Mesenchymal stem cell (in vitro differentiated cells and primary cell): ENCODE data around the gene IFT122.

Experiments
- DNase-seq: peaks from one replicate; pipeline ENCODE4 v3.0.0-alpha.2; 2013
- H2AFZ ChIP-seq: one replicate; pipeline ENCODE4 v1.6.1; 2013; ENCODE audit warnings: low read depth, mild to moderate bottlenecking, control low read depth, inconsistent platforms, low read length, moderate library complexity
- H2AK5ac ChIP-seq: 2 replicates; pipeline ENCODE4 v1.6.1; 2013; ENCODE audit warnings: low read length, moderate library complexity, mild to moderate bottlenecking, inconsistent platforms; ENCODE audit not compliant: severe bottlenecking
- H2BK120ac ChIP-seq: one replicate; pipeline ENCODE4 v1.6.1; 2013; ENCODE audit warnings: low read depth, mild to moderate bottlenecking, inconsistent platforms, low read length, moderate library complexity
- H2BK12ac ChIP-seq, 2 experiments: one replicate each; pipeline ENCODE4 v1.6.1; 2013; ENCODE audit warnings: inconsistent platforms in 2 of 2, low read length in 2 of 2, mild to moderate bottlenecking in 2 of 2, moderate library complexity in 2 of 2, control low read depth in 1 of 2
- H2BK15ac ChIP-seq: one replicate; pipeline ENCODE4 v1.6.1; 2013; ENCODE audit warnings: mild to moderate bottlenecking, low read depth, inconsistent platforms; ENCODE audit not compliant: poor library complexity, severe bottlenecking
- H2BK5ac ChIP-seq: 2 replicates; pipeline ENCODE4 v1.6.1; 2013; ENCODE audit warnings: low read depth, mild to moderate bottlenecking, low read length, control low read depth, inconsistent platforms; ENCODE audit not compliant: poor library complexity, severe bottlenecking
- H3K14ac ChIP-seq, 2 experiments: one replicate each; pipeline ENCODE4 v1.6.1; 2013; ENCODE audit warnings: inconsistent platforms in 2 of 2, low read length in 2 of 2, control low read depth in 1 of 2, mild to moderate bottlenecking in 1 of 2, moderate library complexity in 1 of 2
- H3K18ac ChIP-seq, 2 experiments: one replicate each; pipeline ENCODE4 v1.6.1; 2013; ENCODE audit warnings: inconsistent platforms in 2 of 2, low read length in 2 of 2, control low read depth in 1 of 2, low read depth in 1 of 2, mild to moderate bottlenecking in 1 of 2
- H3K23ac ChIP-seq, 2 experiments: one replicate each; pipeline ENCODE4 v1.6.1; 2013; ENCODE audit warnings: inconsistent platforms in 2 of 2, low read length in 2 of 2, mild to moderate bottlenecking in 2 of 2, moderate library complexity in 2 of 2, control low read depth in 1 of 2
- H3K27ac ChIP-seq: 2 replicates; pipeline ENCODE4 v1.5.1; 2013; ENCODE audit warnings: mild to moderate bottlenecking, moderate library complexity, low read length, control low read depth, inconsistent platforms; ENCODE audit not compliant: poor library complexity, severe bottlenecking
- H3K27me3 ChIP-seq, 2 experiments: 2 replicates each; pipeline versions ENCODE4 v1.6.1 to v1.7.0; 2013; ENCODE audit warnings: low read length in 2 of 2, mild to moderate bottlenecking in 2 of 2, moderate library complexity in 2 of 2, control low read depth in 1 of 2, inconsistent platforms in 1 of 2; ENCODE audit not compliant: control insufficient read depth in 1 of 2, insufficient read depth in 1 of 2
- H3K36me3 ChIP-seq, 2 experiments: 2 replicates each; pipeline versions ENCODE4 v1.6.1 to v1.7.0; 2013; ENCODE audit warnings: low read length in 2 of 2, control low read depth in 1 of 2, inconsistent platforms in 1 of 2, low read depth in 1 of 2, mild to moderate bottlenecking in 1 of 2; ENCODE audit not compliant: insufficient read depth in 2 of 2, control insufficient read depth in 1 of 2
- H3K4ac ChIP-seq, 2 experiments: one replicate each; pipeline ENCODE4 v1.6.1; 2013; ENCODE audit warnings: inconsistent platforms in 2 of 2, low read length in 2 of 2, mild to moderate bottlenecking in 2 of 2, moderate library complexity in 2 of 2, control low read depth in 1 of 2, low read depth in 1 of 2
- H3K4me1 ChIP-seq: 2 replicates; pipeline ENCODE4 v1.6.1; 2013; ENCODE audit warnings: low read depth, low read length, control low read depth; ENCODE audit not compliant: control insufficient read depth, insufficient read depth
- H3K4me2 ChIP-seq: 2 replicates; pipeline ENCODE4 v1.6.1; 2013; ENCODE audit warnings: low read length, mild to moderate bottlenecking, inconsistent platforms; ENCODE audit not compliant: poor library complexity, severe bottlenecking
- H3K4me3 ChIP-seq, 2 experiments: 2 replicates each; pipeline versions ENCODE4 v1.5.1 to v1.7.0; 2013; ENCODE audit warnings: low read length in 2 of 2, mild to moderate bottlenecking in 2 of 2, control low read depth in 1 of 2, low read depth in 1 of 2; ENCODE audit not compliant: insufficient read depth in 1 of 2
- H3K79me1 ChIP-seq: replicated peaks from 2 replicates; pipeline ENCODE4 v1.6.1; 2013; ENCODE audit warnings: mild to moderate bottlenecking, control low read depth, low read length, inconsistent platforms; ENCODE audit not compliant: poor library complexity, severe bottlenecking
- H3K9ac ChIP-seq: 2 replicates; pipeline ENCODE4 v1.7.0; 2013; ENCODE audit warnings: mild to moderate bottlenecking, low read length, moderate library complexity
- H3K9me3 ChIP-seq: 2 replicates; pipeline ENCODE4 v1.7.0; 2013; ENCODE audit warnings: mild to moderate bottlenecking, low read length; ENCODE audit not compliant: control insufficient read depth
- H4K8ac ChIP-seq: one replicate; pipeline ENCODE4 v1.6.1; 2013; ENCODE audit warnings: inconsistent platforms, mild to moderate bottlenecking, low read length, moderate library complexity
- H4K91ac ChIP-seq: one replicate; pipeline ENCODE4 v1.6.1; 2013; ENCODE audit warnings: mild to moderate bottlenecking, low read length, inconsistent platforms
- WGBS: methylation state at CpG from one replicate; pipeline ENCODE4 v1.1.7; 2013; ENCODE audit warnings: mixed read lengths; 5-methylcytosine and 5-hydroxymethylcytosine counted together

The IFT122 gene

GRCh38 chr3:129559565-129560079, 119.6 kb downstream of the IFT122 start:
- Histone ChIP-seq H3K27me3 (no peaks in the 10 kb centered on the region), H3K4me1 (peaks cover 66% of the 10 kb centered on the region), H2BK12ac (peak overlapping the region; percentile 87 to 93), H3K9me3 (no peaks in the 10 kb centered on the region), H3K79me1 (peaks cover 4% of the 10 kb centered on the region), H2AK5ac (peak overlapping the region; percentile 45), H3K4ac (peak overlapping the region; percentile 76 to 93), H2BK5ac (no peak overlapping the region), H2BK120ac (peak overlapping the region; percentile 80), H3K4me3 (peak overlapping the region in 1 of 2 experiments; percentile 50), H3K18ac (peak overlapping the region; percentile 89 to 95), H3K36me3 (peaks cover 64 to 80% of the 10 kb centered on the region in 2 experiments), H3K27ac (peak overlapping the region; percentile 79), H2AFZ (no peak overlapping the region), H3K23ac (no peak overlapping the region), H4K8ac (peak overlapping the region; percentile 93), H4K91ac (peak overlapping the region; percentile 94), H2BK15ac (peak overlapping the region; percentile 88), H3K14ac (peak overlapping the region in 1 of 2 experiments; percentile 30), H3K4me2 (no peak overlapping the region), H3K9ac (peak overlapping the region; percentile 71)
- WGBS, result 91% methylated on average over 20 of the region's 20 CpGs
- no peak for DNase-seq

GRCh38 chr3:129560269-129560787, 120.3 kb downstream of the IFT122 start:
- peak overlapping the region; percentile 87 to 93 for H2BK12ac ChIP-seq
- peak; percentile 77 for DNase-seq
- peaks cover 4% of the 10 kb centered on the region for H3K79me1 ChIP-seq
- peak overlapping the region; percentile 71 for H3K9ac ChIP-seq
- no peaks in the 10 kb centered on the region for H3K9me3 ChIP-seq
- 63% methylated on average over 16 of the region's 16 CpGs for WGBS
- peak overlapping the region; percentile 36 for H2BK5ac ChIP-seq
- peak overlapping the region in 1 of 2 experiments; percentile 50 for H3K4me3 ChIP-seq
- peak overlapping the region; percentile 94 for H4K91ac ChIP-seq
- peak overlapping the region; percentile 45 for H2AK5ac ChIP-seq
- H3K4me2 ChIP-seq, result peak overlapping the region; percentile 45
- H2BK15ac ChIP-seq, result peak overlapping the region; percentile 66
- peak overlapping the region in 1 of 2 experiments; percentile 71 for H3K14ac ChIP-seq
- H2BK120ac ChIP-seq, result peak overlapping the region; percentile 80
- peaks cover 67 to 83% of the 10 kb centered on the region in 2 experiments for H3K36me3 ChIP-seq
- peaks cover 64% of the 10 kb centered on the region for H3K4me1 ChIP-seq
- peak overlapping the region; percentile 75 to 93 for H3K4ac ChIP-seq
- peak overlapping the region; percentile 79 for H3K27ac ChIP-seq
- H4K8ac ChIP-seq, result peak overlapping the region; percentile 93
- peak overlapping the region in 1 of 2 experiments; percentile 46 for H3K23ac ChIP-seq
- H3K18ac ChIP-seq, result peak overlapping the region; percentile 89 to 95
- H3K27me3 ChIP-seq, result no peaks in the 10 kb centered on the region
- no peak overlapping the region for H2AFZ ChIP-seq

- peak overlapping the region; percentile 29 for H3K4me2 ChIP-seq
- peak overlapping the region; percentile 76 to 80 for H2BK12ac ChIP-seq
- H4K8ac ChIP-seq, result peak overlapping the region; percentile 30
- H3K36me3 ChIP-seq, result peaks cover 68 to 85% of the 10 kb centered on the region in 2 experiments
- H2BK15ac ChIP-seq, result no peak overlapping the region
- peak overlapping the region; percentile 79 to 89 for H3K18ac ChIP-seq
- H3K9ac ChIP-seq, result peak overlapping the region; percentile 71
- H2AFZ ChIP-seq, result no peak overlapping the region
- peak overlapping the region; percentile 14 for H2AK5ac ChIP-seq
- WGBS, result 27% methylated on average over 18 of the region's 18 CpGs
- H3K4me1 ChIP-seq, result peaks cover 61% of the 10 kb centered on the region
- H3K23ac ChIP-seq, result no peak overlapping the region
- H2BK5ac ChIP-seq, result peak overlapping the region; percentile 37
- no peaks in the 10 kb centered on the region for H3K9me3 ChIP-seq
- H3K14ac ChIP-seq, result peak overlapping the region in 1 of 2 experiments; percentile 80
- peak; percentile 89 for DNase-seq
- H4K91ac ChIP-seq, result peak overlapping the region; percentile 94
- H3K4ac ChIP-seq, result peak overlapping the region; percentile 51 to 64
- H2BK120ac ChIP-seq, result peak overlapping the region; percentile 46
- H3K27me3 ChIP-seq, result no peaks in the 10 kb centered on the region
- H3K79me1 ChIP-seq, result peaks cover 6% of the 10 kb centered on the region
- H3K27ac ChIP-seq, result peak overlapping the region; percentile 79
- H3K4me3 ChIP-seq, result peak overlapping the region in 1 of 2 experiments; percentile 50
Observed at GRCh38 chr3:129560911-129561594, 121.0 kb downstream of the IFT122 start.
